AG10803 (cell line): Measurements from ENCODE around the gene HDHD5.

Source experiments
- DNase-seq: peaks from one replicate; pipeline ENCODE4 v3.0.0; 2010; ENCODE audit warnings: low read depth
- H3K4me3 ChIP-seq: 2 replicates; pipeline ENCODE4 v1.5.1; 2011; ENCODE audit warnings: mild to moderate bottlenecking, low read length, control low read depth
- TF ChIP-seq, protein P1 (sequence below): conservative IDR thresholded peaks from 2 replicates; pipeline ENCODE4 v1.5.1; 2011; ENCODE audit warnings: mild to moderate bottlenecking, low read length, control low read depth, inconsistent platforms

HDHD5 gene

DNA sequence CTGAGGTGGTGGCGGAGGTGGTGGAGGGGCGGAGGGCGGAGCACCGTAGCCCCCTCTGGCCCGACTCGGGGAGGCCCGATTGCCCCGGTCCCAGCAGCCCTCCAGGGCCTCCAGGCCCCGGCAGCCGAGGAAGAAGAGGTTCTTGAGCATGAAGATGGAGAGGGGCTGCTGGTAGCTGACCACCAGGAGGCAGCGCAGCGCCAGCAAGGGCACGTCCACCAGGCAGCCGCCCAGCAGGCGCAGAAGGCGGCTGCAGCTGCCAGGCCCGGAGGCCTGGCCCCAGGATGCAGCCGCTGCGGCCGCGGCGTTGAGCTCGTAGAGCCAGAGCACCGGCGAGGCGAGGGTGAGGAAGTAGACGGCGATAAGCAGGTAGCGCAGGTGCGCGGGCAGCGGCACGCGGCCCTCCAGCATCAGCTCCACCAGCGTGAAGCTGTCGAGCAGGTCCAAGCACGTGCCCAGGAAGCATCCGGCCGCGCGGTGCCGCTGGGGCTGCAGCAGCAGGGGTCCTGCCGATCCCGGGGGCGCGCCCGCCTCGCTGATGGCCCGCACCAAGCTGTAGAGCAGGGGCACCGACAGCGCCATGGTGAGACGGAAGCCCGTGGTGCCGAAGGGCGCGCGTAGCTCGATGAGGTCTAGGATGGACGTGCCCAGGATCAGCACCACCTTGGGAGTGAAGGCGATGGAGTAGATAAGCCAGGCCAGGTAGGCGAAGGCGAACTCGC, 39.4 kb downstream of the HDHD5 start:
- no peak overlapping the region for H3K4me3 ChIP-seq
- TF ChIP-seq, protein P1, sequence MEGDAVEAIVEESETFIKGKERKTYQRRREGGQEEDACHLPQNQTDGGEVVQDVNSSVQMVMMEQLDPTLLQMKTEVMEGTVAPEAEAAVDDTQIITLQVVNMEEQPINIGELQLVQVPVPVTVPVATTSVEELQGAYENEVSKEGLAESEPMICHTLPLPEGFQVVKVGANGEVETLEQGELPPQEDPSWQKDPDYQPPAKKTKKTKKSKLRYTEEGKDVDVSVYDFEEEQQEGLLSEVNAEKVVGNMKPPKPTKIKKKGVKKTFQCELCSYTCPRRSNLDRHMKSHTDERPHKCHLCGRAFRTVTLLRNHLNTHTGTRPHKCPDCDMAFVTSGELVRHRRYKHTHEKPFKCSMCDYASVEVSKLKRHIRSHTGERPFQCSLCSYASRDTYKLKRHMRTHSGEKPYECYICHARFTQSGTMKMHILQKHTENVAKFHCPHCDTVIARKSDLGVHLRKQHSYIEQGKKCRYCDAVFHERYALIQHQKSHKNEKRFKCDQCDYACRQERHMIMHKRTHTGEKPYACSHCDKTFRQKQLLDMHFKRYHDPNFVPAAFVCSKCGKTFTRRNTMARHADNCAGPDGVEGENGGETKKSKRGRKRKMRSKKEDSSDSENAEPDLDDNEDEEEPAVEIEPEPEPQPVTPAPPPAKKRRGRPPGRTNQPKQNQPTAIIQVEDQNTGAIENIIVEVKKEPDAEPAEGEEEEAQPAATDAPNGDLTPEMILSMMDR: 0 out of 2 replicates have a peak, but pooled peaks have one; percentile 6
- no peak for DNase-seq

DNA sequence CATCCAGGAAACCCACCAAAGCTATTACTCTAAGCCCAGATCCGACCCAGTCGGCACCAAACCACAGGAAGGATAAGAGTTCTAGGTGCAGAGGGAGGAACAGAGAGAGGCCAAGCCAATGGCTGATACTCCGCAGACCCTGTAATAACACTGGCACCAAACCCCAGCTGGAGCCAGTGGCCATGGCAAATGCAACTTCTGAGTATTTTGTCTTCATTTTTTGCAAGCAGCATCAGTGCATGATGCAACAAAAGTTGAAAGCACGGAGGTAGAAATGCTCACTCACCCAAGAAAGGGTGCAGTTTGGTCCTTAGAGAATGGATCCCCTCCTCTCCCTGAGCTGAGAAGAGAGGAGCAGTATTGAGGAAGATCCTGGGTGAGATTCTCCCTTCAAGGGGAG, 40.7 kb downstream of the HDHD5 start:
- no peak for DNase-seq
- TF ChIP-seq, protein P1: no peak
- H3K4me3 ChIP-seq: no peak overlapping the region

DNA sequence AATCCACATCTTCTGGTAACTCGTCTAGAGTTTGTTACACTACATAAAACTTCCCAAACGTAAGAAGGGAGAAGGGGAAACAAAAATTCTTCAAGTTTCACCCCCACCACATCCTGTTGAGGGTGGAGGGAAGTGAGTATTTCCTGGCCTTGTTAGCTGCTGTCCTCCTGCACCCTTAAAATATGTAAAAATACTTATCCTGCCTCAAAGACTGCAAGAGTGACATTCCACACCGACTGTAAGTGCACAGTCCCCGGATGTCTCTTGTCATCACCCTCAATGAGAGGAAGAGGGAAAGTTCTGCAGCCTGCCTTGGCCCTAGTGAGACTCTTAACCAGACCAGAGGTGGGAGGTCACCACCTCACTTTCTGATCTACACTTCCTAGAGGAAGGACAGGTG, 41.2 kb downstream of the HDHD5 start:
- DNase-seq: no peak
- H3K4me3 ChIP-seq: no peak overlapping the region
- TF ChIP-seq, protein P1: no peak

DNA sequence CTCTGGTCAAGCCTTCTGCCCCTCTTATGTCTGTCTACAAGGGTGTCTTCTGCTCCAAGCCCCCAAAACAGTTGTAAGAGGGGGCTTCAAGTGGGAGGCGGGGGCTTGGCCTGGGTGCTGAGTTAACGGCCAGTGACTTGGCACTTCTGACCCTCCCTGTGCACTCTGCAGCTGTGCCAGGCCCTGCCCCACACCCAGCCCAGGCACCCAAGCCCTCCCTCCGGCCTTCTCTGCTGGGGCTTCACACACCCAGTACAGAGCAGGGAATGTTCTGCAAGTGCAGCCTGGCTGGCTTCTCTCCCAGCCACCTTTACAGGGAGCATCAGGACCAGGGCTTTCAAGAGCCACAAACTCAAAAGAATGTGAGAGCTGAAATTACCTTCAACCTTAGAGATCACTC, 41.7 kb downstream of the HDHD5 start:
- TF ChIP-seq, protein P1: no peak
- no peak overlapping the region for H3K4me3 ChIP-seq
- DNase-seq: no peak

DNA sequence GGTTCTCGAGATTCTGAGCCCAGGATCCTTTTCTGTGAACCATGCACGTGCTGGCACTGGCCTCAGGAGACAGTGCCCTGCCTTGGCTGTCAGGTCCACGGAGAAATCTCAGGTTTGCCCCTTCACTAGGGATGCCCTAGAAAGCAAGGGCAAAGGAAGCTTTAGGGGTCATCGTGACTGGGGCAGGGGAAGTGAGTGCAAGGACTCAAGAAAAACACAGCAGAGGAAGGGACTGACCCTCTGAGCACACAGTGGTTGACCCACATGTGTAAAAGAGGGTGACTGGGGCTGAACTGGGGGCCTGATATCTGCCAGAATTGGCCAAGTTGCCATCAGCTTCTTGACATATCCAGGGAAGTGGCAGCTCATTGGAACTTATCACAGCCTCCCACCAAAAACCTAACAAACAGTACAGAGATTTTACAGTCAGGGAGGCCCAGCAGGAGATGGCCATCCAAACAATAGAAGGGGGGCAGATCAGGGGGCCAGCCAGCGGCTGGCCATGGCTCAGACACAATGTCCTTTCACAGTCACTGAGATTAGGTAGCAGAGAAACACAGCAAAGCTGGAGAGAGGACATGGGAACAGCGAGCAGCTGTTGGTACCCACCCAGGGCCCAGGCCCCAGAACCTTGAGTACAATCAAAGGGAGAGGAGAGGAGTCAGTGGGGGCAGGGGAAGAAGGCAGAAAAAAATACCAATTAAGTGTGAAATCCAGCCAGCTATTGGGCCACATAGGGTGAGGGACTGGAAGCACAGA, 42.3 kb downstream of the HDHD5 start:
- H3K4me3 ChIP-seq: no peak overlapping the region
- DNase-seq: no peak
- TF ChIP-seq, protein P1: no peak

DNA sequence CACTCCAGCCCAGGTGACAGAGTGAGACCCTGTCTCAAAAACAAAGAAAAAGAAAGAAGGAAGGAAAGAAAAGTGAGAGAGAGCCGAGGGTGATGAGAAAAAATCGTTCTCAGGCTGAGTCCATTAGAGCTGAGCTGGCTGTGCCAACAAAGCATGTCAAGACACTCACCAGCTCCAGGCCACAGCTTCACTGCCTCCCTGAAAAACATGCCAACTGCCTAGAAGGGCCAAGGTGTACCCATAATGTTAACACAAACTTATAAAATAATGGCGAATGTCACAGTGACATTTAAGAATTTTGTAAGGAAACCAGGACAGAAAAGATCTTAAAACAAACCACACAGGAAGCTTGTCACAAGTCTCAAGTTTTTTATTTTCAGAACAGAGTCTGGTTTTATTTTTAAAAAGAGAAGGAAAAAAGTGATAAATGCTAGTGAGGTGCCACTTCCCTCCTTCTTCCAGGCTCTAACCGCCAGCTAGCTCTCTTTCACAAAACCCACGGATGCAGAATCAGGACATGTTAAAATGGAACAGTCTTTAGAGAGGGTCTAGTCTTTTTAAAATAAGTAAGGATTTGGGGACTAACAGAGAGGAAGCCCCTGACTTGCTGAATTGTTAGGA, 43.0 kb downstream of the HDHD5 start:
- H3K4me3 ChIP-seq: no peak overlapping the region
- TF ChIP-seq, protein P1: no peak
- no peak for DNase-seq
